ENCODE measurements around the gene OVOL2. TPM values are rescaled to one million over a fixed set of nuclear protein-coding genes. Genes with fewer than 3 reads are reported as not detected.

The OVOL2 gene
- total RNA-seq, 1 experiment from 2014 or later, result 20.7 TPM

- TF ChIP-seq CTCF (conservative IDR thresholded peaks at IDR 0.05), result no peak
- no peak for DNase-seq
- H3K4me2 ChIP-seq, result peak overlapping the region; percentile 98
- intact Hi-C loops (cut with micrococcal nuclease; ENCODE audit: unreplicated experiment), result loop anchor here (1.0 to 5.0 kb wide), 5 partner anchors 52 to 217 kb away; partner anchors contain the start of genes KAT14, PET117 and SNX5
- no peaks in the 10 kb centered on the region for H4K20me1 ChIP-seq (ENCODE audit: insufficient read depth)
- BruUV-seq (replicated peaks), result no TSS peak
- H2AFZ ChIP-seq, result peak overlapping the region; percentile 68; the same call in 1 of the 2 replicates
- peaks cover 11% of the 10 kb centered on the region for H3K79me2 ChIP-seq (ENCODE audit: low read depth)
- peaks cover 34% of the 10 kb centered on the region for H3F3A ChIP-seq (ENCODE audit: insufficient read depth, low read depth)
- H3K27me3 ChIP-seq (ENCODE audit: insufficient read depth, low read depth), result no peaks in the 10 kb centered on the region
- POLR2A ChIA-PET (ENCODE audit: unreplicated experiment), result interaction anchor here (0.6 kb wide), 1 partner anchor 1673 kb away, joined by 3 read pairs; no protein-coding TSS in a partner anchor
- CTCF ChIA-PET, result interaction anchor here (0.6 kb wide), 1 partner anchor 81 kb away, joined by 4 read pairs; no protein-coding TSS in a partner anchor
- H3K9me3 ChIP-seq (ENCODE audit: insufficient read depth, low read depth), result no peaks in the 10 kb centered on the region
- peak overlapping the region; percentile 95; the same call in 1 of the 2 replicates for H3K4me3 ChIP-seq
- H3K4me1 ChIP-seq (replicated peaks; ENCODE audit: insufficient read depth), result peaks cover 39% of the 10 kb centered on the region
- no peaks in the 10 kb centered on the region for H3K9me2 ChIP-seq (ENCODE audit: insufficient read depth)
- H3K36me3 ChIP-seq (ENCODE audit: low read depth), result no peaks in the 10 kb centered on the region
- no peak overlapping the region for H3K27ac ChIP-seq
These were observed 1.9 kb upstream of the OVOL2 start for GRCh38 chr20:18059603-18060002.

GRCh38 chr20:18058661-18059467 is 1.1 kb upstream of the OVOL2 start:
- TF ChIP-seq CTCF (conservative IDR thresholded peaks at IDR 0.05) (no peak; the same call in 1 of the 2 replicates), EZH2 (IDR thresholded peaks at IDR 0.05; ENCODE audit: low read depth) (no peak)
- H3F3A ChIP-seq (ENCODE audit: insufficient read depth, low read depth), result peaks cover 37% of the 10 kb centered on the region
- peak overlapping the region; percentile 68 for H2AFZ ChIP-seq
- peak overlapping the region; percentile 95 for H3K4me3 ChIP-seq
- peaks cover 43% of the 10 kb centered on the region for H3K4me1 ChIP-seq (replicated peaks; ENCODE audit: insufficient read depth)
- no peaks in the 10 kb centered on the region for H3K9me3 ChIP-seq (ENCODE audit: insufficient read depth, low read depth)
- no peaks in the 10 kb centered on the region for H4K20me1 ChIP-seq (ENCODE audit: insufficient read depth)
- no peaks in the 10 kb centered on the region for H3K27me3 ChIP-seq (ENCODE audit: insufficient read depth, low read depth)
- intact Hi-C loops (cut with micrococcal nuclease; ENCODE audit: unreplicated experiment), result loop anchor here (1.0 to 5.0 kb wide), 5 partner anchors 52 to 218 kb away; partner anchors contain the start of genes KAT14, PET117 and SNX5
- POLR2A ChIA-PET (ENCODE audit: unreplicated experiment), result interaction anchor here (0.6 to 1.3 kb wide), 3 partner anchors 167 to 1714 kb away, joined by 3 to 17 read pairs (median 3); no protein-coding TSS in a partner anchor
- BruUV-seq (replicated peaks), result no TSS peak
- H3K9me2 ChIP-seq (ENCODE audit: insufficient read depth), result no peaks in the 10 kb centered on the region
- peak overlapping the region; percentile 54 for H3K27ac ChIP-seq
- CTCF ChIA-PET, result interaction anchor here (0.6 kb wide), 1 partner anchor 82 kb away, joined by 4 read pairs; no protein-coding TSS in a partner anchor
- H3K79me2 ChIP-seq (ENCODE audit: low read depth), result peaks cover 11% of the 10 kb centered on the region
- peak; percentile 81 to 90 for DNase-seq
- H3K4me2 ChIP-seq, result peak overlapping the region; percentile 98
- no peaks in the 10 kb centered on the region for H3K36me3 ChIP-seq (ENCODE audit: low read depth)

GRCh38 chr20:18057994-18058349 is 256 bp upstream of the OVOL2 start:
- Histone ChIP-seq H3K36me3 (ENCODE audit: low read depth) (no peaks in the 10 kb centered on the region), H3F3A (ENCODE audit: insufficient read depth, low read depth) (peaks cover 46% of the 10 kb centered on the region), H2AFZ (peak overlapping the region; percentile 96), H3K4me3 (peak overlapping the region; percentile 95), H3K79me2 (ENCODE audit: low read depth) (peaks cover 11% of the 10 kb centered on the region), H3K27me3 (ENCODE audit: insufficient read depth, low read depth) (no peaks in the 10 kb centered on the region), H3K4me1 (replicated peaks; ENCODE audit: insufficient read depth) (peaks cover 52% of the 10 kb centered on the region), H3K9me3 (ENCODE audit: insufficient read depth, low read depth) (no peaks in the 10 kb centered on the region), H3K4me2 (peak overlapping the region; percentile 98), H3K27ac (peak overlapping the region; percentile 54), H4K20me1 (ENCODE audit: insufficient read depth) (no peaks in the 10 kb centered on the region), H3K9me2 (ENCODE audit: insufficient read depth) (no peaks in the 10 kb centered on the region)
- ChIA-PET POLR2A (ENCODE audit: unreplicated experiment) (interaction anchor here (0.6 to 1.3 kb wide), 2 partner anchors 167 to 227 kb away, joined by 4 to 17 read pairs; no protein-coding TSS in a partner anchor), CTCF (interaction anchor here (0.6 to 0.7 kb wide), 3 partner anchors 15 to 360 kb away, joined by 3 to 5 read pairs (median 3); no protein-coding TSS in a partner anchor)
- TF ChIP-seq CTCF (conservative IDR thresholded peaks at IDR 0.05) (no peak), EZH2 (IDR thresholded peaks at IDR 0.05; ENCODE audit: low read depth) (no peak)
- intact Hi-C loops (cut with micrococcal nuclease; ENCODE audit: unreplicated experiment), result loop anchor here (1.0 to 5.0 kb wide), 5 partner anchors 51 to 219 kb away; partner anchors contain the start of genes KAT14 and PET117
- no peak for DNase-seq
- no TSS peak for BruUV-seq (replicated peaks)
